VCaP (cell line): ENCODE measurements around the gene PCED1B.
A peak's percentile ranks its signal among the peaks of the same experiment; 100 is the strongest.
"Not testable (repeated sequence)": the region's sequence is repeated elsewhere in the genome, so short reads cannot be mapped to it uniquely, and the experiment has no call there.

Source experiments
- H3K27ac ChIP-seq: fragments of 450-650 bp; 2 replicates; pipeline ENCODE4 v1.5.1; 2017
- TF ChIP-seq, protein P1 (sequence below): fragments of 450-650 bp; conservative IDR thresholded peaks from 2 replicates; pipeline ENCODE4 v1.5.1; 2017; ENCODE audit warnings: mild to moderate bottlenecking, moderate library complexity

The PCED1B gene

DNA sequence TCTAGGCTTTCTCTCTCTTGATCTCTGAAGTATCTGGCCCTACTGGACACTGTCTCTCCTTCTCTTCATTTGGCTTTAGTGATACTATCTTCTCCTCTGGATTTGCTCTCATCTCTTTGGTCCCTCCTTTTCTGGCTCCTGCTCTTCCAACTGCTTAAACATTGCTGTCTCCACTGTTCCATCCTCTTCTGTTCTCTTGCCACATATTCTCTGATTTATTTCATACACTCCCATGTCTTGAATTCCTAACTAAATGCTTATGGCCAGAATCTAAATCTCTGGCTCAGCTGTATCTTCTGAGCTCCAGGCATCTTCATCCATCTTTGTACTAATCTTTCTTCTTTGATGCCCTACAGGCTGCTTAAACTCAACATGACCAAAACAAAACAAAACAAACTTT lies 25.5 kb upstream of the PCED1B start:
- TF ChIP-seq, protein P1, sequence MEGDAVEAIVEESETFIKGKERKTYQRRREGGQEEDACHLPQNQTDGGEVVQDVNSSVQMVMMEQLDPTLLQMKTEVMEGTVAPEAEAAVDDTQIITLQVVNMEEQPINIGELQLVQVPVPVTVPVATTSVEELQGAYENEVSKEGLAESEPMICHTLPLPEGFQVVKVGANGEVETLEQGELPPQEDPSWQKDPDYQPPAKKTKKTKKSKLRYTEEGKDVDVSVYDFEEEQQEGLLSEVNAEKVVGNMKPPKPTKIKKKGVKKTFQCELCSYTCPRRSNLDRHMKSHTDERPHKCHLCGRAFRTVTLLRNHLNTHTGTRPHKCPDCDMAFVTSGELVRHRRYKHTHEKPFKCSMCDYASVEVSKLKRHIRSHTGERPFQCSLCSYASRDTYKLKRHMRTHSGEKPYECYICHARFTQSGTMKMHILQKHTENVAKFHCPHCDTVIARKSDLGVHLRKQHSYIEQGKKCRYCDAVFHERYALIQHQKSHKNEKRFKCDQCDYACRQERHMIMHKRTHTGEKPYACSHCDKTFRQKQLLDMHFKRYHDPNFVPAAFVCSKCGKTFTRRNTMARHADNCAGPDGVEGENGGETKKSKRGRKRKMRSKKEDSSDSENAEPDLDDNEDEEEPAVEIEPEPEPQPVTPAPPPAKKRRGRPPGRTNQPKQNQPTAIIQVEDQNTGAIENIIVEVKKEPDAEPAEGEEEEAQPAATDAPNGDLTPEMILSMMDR = no peak

DNA sequence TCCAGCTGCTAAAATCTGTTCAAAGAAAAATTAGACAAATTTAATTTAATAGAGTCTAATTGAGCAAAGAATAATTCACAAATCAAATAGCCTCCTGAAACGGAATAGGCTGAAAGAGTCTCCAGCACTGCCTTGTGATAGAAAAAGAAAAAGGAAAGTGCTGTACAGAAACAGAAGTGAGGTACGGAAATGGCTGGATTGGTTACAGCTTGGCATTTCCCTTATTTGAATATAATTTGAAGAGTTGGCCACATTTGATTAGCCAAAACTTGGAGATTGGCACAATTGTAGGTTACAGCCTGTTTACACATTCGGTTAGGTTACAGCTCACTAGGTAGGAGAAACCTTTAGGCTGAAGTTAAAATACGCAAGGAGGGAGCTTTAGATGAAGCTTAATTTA lies 24.8 kb upstream of the PCED1B start:
- H3K27ac ChIP-seq = no peak overlapping the region
- TF ChIP-seq, protein P1 = no peak

More for the DNA sequence above, 25.5 kb upstream of the PCED1B start:
- no peak overlapping the region for H3K27ac ChIP-seq

DNA sequence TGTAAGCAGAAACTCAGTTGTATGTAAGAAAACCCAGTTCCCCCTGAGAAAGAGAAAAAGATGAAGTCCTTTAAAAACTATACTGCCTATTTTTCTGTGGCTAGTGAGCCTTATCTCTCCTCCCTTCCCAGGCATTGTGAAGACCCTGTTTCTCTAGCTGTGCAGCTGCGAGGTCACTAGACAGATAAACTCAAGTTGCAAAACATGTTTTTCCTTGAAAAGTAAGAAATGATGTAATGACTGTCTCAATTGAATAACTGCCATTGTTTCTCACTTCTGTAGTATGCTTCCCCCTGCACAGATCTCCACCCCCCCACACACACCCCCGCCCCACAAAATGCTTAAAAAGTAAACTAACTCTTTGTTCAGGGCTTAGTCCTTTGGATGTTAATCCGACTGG lies 23.6 kb upstream of the PCED1B start:
- not testable (repeated sequence) for H3K27ac ChIP-seq

DNA sequence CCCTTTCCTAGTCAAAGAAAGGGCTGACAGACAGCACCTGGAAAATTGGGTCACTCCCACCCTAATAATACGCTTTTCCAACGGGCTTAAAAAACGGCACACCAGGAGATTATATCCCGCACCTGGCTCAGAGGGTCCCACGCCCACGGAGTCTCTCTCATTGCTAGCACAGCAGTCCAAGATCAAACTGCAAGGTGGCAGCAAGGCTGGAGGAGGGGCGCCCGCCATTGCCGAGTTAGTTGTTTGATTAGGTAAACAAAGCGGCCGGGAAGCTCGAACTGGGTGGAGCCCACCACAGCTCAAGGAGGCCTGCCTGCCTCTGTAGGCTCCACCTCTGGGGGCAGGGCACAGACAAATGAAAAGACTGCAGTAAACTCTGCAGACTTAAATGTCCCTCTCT lies 22.5 kb upstream of the PCED1B start:
- H3K27ac ChIP-seq = not testable (repeated sequence)

DNA sequence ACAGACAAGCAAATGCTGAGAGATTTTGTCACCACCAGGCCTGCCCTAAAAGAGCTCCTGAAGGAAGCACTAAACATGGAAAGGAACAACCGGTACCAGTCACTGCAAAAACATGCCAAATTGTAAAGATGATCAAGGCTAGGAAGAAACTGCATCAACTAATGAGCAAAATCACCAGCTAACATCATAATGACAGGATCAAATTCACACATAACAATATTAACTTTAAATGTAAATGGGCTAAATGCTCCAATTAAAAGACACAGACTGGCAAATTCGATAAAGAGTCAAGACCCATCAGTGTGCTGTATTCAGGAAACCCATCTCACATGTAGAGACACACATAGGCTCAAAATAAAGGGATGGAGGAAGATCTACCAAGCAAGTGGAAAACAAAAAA lies 20.8 kb upstream of the PCED1B start:
- H3K27ac ChIP-seq = not testable (repeated sequence)

DNA sequence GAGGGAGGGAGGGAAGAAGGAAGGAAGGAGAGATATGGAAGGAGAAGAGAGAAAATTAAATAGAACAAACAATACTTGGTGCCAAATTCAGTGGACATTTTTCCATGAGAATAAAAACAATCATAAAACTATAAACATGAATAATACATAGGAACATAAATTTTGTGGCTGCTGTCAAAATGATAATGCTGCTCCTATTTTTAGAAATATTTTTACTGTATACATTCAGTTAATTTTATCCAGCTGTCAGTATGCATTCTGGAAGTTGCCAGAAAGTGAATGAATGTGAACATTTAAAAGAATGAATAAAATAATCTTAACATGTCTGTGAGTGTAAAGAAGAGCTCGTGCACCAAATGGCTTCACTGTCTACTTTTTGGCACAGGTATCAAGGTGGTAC lies 13.9 kb upstream of the PCED1B start:
- no peak overlapping the region for H3K27ac ChIP-seq
- TF ChIP-seq, protein P1 = no peak

DNA sequence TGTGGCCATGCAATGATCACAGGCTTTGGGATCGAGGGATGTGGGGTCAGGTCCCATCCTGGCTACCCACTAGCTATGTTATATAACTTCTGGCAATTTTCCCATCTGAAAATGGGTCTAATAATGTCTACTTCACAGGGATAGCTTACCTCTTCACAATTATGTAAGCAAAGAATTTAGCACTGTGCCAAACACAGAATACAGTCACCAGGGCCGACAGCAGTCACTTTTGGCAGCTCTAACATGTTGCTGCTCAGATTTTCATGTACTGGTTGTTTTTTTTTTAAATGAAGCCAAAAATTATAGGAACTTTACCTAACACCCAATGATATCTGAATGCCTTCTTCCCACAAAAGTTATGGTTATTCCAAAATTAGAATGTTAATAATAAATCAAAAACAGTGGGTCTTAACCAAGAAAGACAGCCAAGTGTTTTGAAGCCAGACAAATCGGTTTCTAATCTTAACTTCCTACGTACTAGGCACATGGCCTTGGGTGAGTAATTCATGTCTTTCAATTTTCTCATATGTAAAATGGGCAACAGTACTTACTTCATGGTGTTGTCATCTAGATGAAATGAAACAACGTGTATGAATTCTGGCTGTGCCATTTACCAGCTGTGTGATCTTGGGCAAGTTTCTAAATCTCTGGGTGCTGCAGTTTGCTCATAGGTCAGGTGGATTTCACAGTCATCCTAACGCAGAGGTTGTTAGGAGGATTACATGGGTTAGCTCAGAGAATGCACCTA lies 13.0 kb upstream of the PCED1B start:
- H3K27ac ChIP-seq = no peak overlapping the region
- TF ChIP-seq, protein P1 = no peak

DNA sequence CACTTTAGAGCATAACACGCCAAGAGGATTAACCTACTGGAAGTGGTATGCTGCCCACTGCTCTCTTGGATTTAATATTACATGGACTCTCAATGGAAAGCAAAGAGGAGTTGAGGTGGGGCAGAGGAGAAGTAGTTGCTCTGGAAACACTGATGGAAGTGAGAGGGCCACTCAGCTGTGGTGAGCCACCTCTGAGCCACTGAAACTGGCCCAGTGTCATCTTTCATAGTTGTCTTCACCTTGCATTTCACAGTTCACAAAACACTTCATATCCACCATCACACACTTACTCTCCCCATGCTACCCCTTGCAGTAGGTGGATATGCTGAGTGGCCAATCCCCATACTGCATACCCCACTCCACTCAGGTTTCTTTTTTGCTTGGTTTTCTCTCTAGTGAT lies 12.2 kb upstream of the PCED1B start:
- TF ChIP-seq, protein P1 = no peak
- H3K27ac ChIP-seq = no peak overlapping the region; the same call in 1 of the 2 replicates

DNA sequence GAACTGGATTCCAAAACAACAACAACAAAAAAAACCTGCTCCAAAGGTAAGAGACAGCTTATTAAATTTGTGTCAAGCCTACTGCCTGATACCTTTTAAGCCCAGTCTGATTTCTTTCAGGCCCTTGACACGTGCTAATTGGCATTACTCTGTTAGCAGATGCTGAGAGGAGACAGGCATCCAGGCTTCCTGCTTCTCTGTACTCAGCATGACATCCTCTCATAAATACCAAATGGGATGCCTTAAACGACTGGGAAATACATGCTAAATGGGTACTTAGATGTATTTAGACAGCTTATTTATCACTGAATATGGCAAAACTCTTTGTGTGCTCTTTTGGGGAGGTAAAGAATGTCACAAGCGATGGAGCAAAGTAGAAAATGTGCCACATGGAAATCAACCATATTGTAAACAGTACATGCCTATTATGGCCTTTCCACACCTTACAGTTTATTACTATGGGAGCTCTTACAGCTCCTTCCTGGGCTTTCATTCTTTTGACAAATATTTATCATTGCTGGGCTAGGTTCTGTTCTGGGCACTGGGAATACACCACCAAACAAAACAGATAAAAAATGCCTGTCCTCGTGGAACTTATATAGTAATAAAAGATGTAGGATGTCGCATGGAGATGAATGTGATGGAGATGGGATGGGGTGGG lies 11.5 kb upstream of the PCED1B start:
- H3K27ac ChIP-seq = peak overlapping the region; percentile 11; the same call in 1 of the 2 replicates
- TF ChIP-seq, protein P1 = no peak
